Thoracic aorta (tissue), 2 donors: ENCODE results near the gene MYRIP. TPM values are rescaled to one million over a fixed set of nuclear protein-coding genes. Genes with fewer than 3 reads are reported as not detected.

Experiments used
- ATAC-seq: fragments of 150-250 bp; one replicate; pipeline ENCODE4 v1.8.0; 2017; ENCODE audit warnings: low read depth; ENCODE audit not compliant: insufficient number of reproducible peaks, low FRiP score
- DNase-seq: peaks from one replicate; pipeline ENCODE4 v3.0.0-alpha.2; 2020; ENCODE audit warnings: low spot score
- H3K27ac ChIP-seq, 2 donors: fragments of 200-600 bp; sonication (generic); 1 replicate in 1 of 2; 2 replicates in 1 of 2; pipeline ENCODE4 v1.5.1; 2016; ENCODE audit warnings: mild to moderate bottlenecking in 2 of 2, moderate library complexity in 2 of 2
- H3K27me3 ChIP-seq: fragments of 200-600 bp; sonication (generic); replicated peaks from 2 replicates; pipeline ENCODE4 v1.6.0; 2016; ENCODE audit warnings: mild to moderate bottlenecking; ENCODE audit not compliant: insufficient read depth
- H3K36me3 ChIP-seq: fragments of 200-600 bp; sonication (generic); one replicate; pipeline ENCODE4 v1.5.1; 2016
- H3K4me1 ChIP-seq, 2 donors: fragments of 200-600 bp; sonication (generic); 1 replicate in 1 of 2; 2 replicates in 1 of 2; pipeline versions ENCODE4 v1.5.1 to v1.6.0; 2016; ENCODE audit warnings: low read depth in 2 of 2, mild to moderate bottlenecking in 1 of 2; ENCODE audit not compliant: control insufficient read depth in 1 of 2
- H3K4me3 ChIP-seq: fragments of 200-600 bp; sonication (generic); 2 replicates; pipeline ENCODE4 v1.5.1; 2016; ENCODE audit warnings: mild to moderate bottlenecking
- H3K9me3 ChIP-seq: fragments of 200-600 bp; sonication (generic); 2 replicates; pipeline ENCODE4 v1.5.1; 2016
- CTCF ChIP-seq: fragments of 200-600 bp; sonication (generic); IDR thresholded peaks from one replicate; pipeline ENCODE4 v1.5.1; 2019; ENCODE audit warnings: antibody characterized with exemption
- total RNA-seq, 2 donors: library from RNA; depleted of rRNA; stranded (reverse); fragments of >200 nt; gene quantifications; one replicate each; pipeline versions ENCODE4 v1.1.0 to v1.2.3, GENCODE V29; 2016

Gene MYRIP
- total RNA-seq, 2 donors from 2014 or later, result 1.5 to 5.1 TPM

GRCh38 chr3:40254491-40254890, 445.1 kb downstream of the MYRIP start:
- Histone ChIP-seq H3K27me3 (no peaks in the 10 kb centered on the region), H3K4me1 (no peaks in the 10 kb centered on the region), H3K4me3 (no peak overlapping the region), H3K27ac (no peak overlapping the region), H3K36me3 (no peaks in the 10 kb centered on the region), H3K9me3 (no peaks in the 10 kb centered on the region)
- ATAC-seq (no peak), DNase-seq (no peak)
- no peak for TF ChIP-seq CTCF

- Histone ChIP-seq H3K9me3 (no peaks in the 10 kb centered on the region), H3K4me1 (no peaks in the 10 kb centered on the region), H3K27ac (no peak overlapping the region), H3K4me3 (no peak overlapping the region), H3K36me3 (no peaks in the 10 kb centered on the region), H3K27me3 (no peaks in the 10 kb centered on the region)
- TF ChIP-seq CTCF, result no peak
- DNase-seq (no peak), ATAC-seq (no peak)
Measured at GRCh38 chr3:40254891-40255290, 445.5 kb downstream of the MYRIP start.

- no peak overlapping the region for H3K27ac ChIP-seq
- no peaks in the 10 kb centered on the region for H3K27me3 ChIP-seq
- no peak overlapping the region for H3K4me3 ChIP-seq
- no peak for TF ChIP-seq CTCF
- H3K9me3 ChIP-seq, result no peaks in the 10 kb centered on the region
- DNase-seq (no peak), ATAC-seq (no peak)
- H3K36me3 ChIP-seq, result no peaks in the 10 kb centered on the region
- no peaks in the 10 kb centered on the region for H3K4me1 ChIP-seq
Measured at GRCh38 chr3:40255532-40255931, 446.1 kb downstream of the MYRIP start.

GRCh38 chr3:40258064-40258463, 448.7 kb downstream of the MYRIP start:
- DNase-seq (no peak), ATAC-seq (no peak)
- Histone ChIP-seq H3K27me3 (no peaks in the 10 kb centered on the region), H3K27ac (no peak overlapping the region), H3K4me3 (no peak overlapping the region), H3K9me3 (no peaks in the 10 kb centered on the region), H3K4me1 (no peaks in the 10 kb centered on the region), H3K36me3 (no peaks in the 10 kb centered on the region)
- no peak for TF ChIP-seq CTCF

- no peak for ATAC-seq
Measured at GRCh38 chr3:40258555-40258954, 449.1 kb downstream of the MYRIP start.

More at GRCh38 chr3:40258555-40258954, 449.1 kb downstream of the MYRIP start:
- H3K4me3 ChIP-seq, result no peak overlapping the region
- no peak for TF ChIP-seq CTCF
- no peaks in the 10 kb centered on the region for H3K4me1 ChIP-seq
- H3K27me3 ChIP-seq, result no peaks in the 10 kb centered on the region
- no peaks in the 10 kb centered on the region for H3K9me3 ChIP-seq
- H3K27ac ChIP-seq, result no peak overlapping the region
- H3K36me3 ChIP-seq, result no peaks in the 10 kb centered on the region
- DNase-seq, result no peak
